A549 (cell line): ENCODE data around the gene ZNF213.

Experiments
- EP300 ChIP-seq, 2 experiments: fragments of >200 bp; sonication (Bioruptor Twin); formaldehyde crosslinking; IDR thresholded peaks; 2 replicates in 1 of 2; 3 replicates in 1 of 2; pipeline ENCODE4 v1.6.1; 2016 to 2017
- MAFK ChIP-seq: fragments of 450-650 bp; IDR thresholded peaks from 2 replicates; pipeline ENCODE4 v1.6.1; 2014; ENCODE audit not compliant: partially characterized antibody
- RAD21 ChIP-seq, 2 experiments: fragments of >200 bp in 1 of 2; sonication (Bioruptor Twin) in 1 of 2; formaldehyde crosslinking in 1 of 2; IDR thresholded peaks in 1 of 2; conservative IDR thresholded peaks in 1 of 2; 2 replicates in 1 of 2; 3 replicates in 1 of 2; pipeline ENCODE4 v1.6.1; 2012 to 2018; ENCODE audit warnings: inconsistent platforms in 1 of 2
- RFX5 ChIP-seq: fragments of 450-650 bp; IDR thresholded peaks from 2 replicates; pipeline ENCODE4 v1.7.1; 2014; ENCODE audit warnings: antibody characterized with exemption, mild to moderate bottlenecking, moderate library complexity
- SMC3 ChIP-seq: fragments of >200 bp; sonication (Bioruptor Twin); formaldehyde crosslinking; IDR thresholded peaks from 3 replicates; pipeline ENCODE4 v1.6.1; 2018; ENCODE audit warnings: inconsistent platforms
- TF ChIP-seq, protein P1 (sequence below): fragments of 150-350 bp; IDR thresholded peaks from 2 replicates; pipeline ENCODE4 v1.6.1; 2014; ENCODE audit warnings: low read depth, mild to moderate bottlenecking, low read length
- TF ChIP-seq, protein P2 (sequence below): fragments of >200 bp; sonication (Bioruptor Twin); formaldehyde crosslinking; IDR thresholded peaks from 3 replicates; pipeline ENCODE4 v1.5.1; 2016

DNA sequence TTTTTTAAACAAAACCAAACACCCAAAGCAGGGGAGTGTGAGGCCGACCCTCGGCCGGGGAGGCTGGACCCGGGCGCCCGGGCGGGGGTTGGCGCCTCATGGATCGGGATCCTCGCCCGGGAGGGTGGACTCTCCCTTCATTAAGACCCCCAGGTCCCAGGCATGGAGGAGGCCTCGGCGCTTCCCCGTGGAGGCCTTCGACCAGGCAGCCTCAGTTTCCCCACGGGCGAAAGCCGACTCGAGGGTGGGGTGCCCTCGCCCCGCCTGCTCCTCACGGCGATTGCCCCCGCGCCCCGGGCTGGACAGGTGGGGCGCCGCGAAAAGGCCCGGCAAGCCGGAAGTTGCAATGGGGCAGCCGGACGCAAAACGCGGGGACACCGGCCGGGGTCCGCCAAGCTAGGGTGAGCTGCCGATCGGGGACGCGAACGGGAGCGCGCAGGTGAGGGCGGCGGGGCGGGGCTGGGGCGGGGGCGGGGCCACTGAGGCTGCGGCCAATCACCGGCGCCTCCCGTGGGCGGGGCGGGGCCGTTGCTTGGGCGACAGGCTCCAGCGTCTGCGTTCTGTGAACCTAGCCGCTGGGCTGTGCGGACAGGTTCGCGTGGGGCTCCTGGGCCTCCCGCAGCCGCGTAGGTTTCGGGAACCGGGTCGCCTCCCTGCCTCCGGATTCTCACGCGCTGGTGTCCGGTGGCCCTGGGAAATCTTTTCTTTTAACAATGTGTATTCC is 28.5 kb upstream of the ZNF213 start:
- TF ChIP-seq, protein P1, sequence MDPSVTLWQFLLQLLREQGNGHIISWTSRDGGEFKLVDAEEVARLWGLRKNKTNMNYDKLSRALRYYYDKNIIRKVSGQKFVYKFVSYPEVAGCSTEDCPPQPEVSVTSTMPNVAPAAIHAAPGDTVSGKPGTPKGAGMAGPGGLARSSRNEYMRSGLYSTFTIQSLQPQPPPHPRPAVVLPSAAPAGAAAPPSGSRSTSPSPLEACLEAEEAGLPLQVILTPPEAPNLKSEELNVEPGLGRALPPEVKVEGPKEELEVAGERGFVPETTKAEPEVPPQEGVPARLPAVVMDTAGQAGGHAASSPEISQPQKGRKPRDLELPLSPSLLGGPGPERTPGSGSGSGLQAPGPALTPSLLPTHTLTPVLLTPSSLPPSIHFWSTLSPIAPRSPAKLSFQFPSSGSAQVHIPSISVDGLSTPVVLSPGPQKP = no peak
- no peak; a peak in 1 of 5 replicates for TF ChIP-seq RAD21 (conservative IDR thresholded peaks at IDR 0.05 in 1 of 2, IDR thresholded peaks at IDR 0.05 in 1 of 2)
- TF ChIP-seq, protein P2, sequence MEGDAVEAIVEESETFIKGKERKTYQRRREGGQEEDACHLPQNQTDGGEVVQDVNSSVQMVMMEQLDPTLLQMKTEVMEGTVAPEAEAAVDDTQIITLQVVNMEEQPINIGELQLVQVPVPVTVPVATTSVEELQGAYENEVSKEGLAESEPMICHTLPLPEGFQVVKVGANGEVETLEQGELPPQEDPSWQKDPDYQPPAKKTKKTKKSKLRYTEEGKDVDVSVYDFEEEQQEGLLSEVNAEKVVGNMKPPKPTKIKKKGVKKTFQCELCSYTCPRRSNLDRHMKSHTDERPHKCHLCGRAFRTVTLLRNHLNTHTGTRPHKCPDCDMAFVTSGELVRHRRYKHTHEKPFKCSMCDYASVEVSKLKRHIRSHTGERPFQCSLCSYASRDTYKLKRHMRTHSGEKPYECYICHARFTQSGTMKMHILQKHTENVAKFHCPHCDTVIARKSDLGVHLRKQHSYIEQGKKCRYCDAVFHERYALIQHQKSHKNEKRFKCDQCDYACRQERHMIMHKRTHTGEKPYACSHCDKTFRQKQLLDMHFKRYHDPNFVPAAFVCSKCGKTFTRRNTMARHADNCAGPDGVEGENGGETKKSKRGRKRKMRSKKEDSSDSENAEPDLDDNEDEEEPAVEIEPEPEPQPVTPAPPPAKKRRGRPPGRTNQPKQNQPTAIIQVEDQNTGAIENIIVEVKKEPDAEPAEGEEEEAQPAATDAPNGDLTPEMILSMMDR = no peak
- no peak for TF ChIP-seq EP300 (IDR thresholded peaks at IDR 0.05)
- TF ChIP-seq SMC3 = 0 out of 3 replicates have a peak, but pooled peaks have one; percentile 10
- no peak for TF ChIP-seq RFX5
- TF ChIP-seq MAFK = no peak
